IPS DF 4.7 (cell line): ENCODE measurements around the gene ASS1.

Experiments
- DNase-seq: peaks from one replicate; pipeline ENCODE4 v3.0.0-alpha.2; 2013; ENCODE audit warnings: low spot score; ENCODE audit errors: extremely low read depth

Gene ASS1

DNA sequence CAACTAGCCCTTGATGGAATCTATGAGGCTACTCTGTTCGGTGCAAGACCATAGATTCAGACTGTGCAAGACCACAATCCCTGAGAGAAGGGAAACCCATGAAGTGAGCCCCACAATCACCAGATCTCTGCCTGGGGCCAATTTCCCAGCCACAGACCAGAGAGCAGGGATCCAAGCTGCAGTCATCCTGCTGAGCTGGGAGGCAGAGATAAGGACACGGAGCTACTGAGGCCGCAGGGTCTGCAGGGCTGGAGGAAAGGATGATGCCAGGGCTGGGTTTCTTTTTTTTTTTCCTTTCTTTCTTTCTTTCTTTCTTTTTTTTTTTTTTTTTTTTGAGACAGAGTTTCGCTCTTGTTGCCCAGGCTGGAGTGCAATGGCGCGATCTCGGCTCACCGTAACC lies 86.9 kb downstream of the ASS1 start:
- no peak for DNase-seq

DNA sequence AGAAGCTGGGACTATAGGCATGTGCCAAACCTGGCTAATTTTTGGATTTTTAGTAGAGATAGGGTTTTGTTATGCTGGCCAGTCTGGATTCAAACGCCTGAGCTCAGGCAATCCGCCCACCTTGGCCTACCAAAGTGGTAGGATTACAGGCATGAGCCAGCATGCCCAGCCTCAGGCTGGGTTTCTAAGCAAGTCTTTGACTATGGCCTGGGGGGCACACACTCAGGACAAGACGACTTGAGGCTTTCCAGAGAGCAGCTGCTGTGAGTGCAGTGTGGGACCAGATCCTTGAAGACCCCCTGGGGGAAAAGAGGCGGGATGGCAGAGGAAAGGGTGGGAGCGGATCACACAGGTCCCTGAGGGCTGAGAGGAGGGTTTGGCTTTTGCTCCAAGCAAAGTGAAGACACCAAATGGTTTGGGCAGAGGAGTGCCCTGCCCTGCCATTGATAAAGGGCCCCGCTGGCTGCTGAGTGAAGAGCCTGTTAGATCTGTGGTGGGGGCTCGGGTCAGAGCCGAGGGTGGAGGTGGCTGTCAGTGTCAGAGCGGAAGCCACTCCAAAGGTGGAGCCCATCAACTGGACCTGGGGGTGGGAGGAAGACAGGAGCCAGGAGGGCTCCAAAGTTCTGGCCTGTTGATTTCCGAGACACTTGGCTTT lies 87.8 kb downstream of the ASS1 start:
- DNase-seq: no peak

GRCh38 chr9:130535818-130536521 lies 91.2 kb downstream of the ASS1 start:
- DNase-seq: no peak

DNA sequence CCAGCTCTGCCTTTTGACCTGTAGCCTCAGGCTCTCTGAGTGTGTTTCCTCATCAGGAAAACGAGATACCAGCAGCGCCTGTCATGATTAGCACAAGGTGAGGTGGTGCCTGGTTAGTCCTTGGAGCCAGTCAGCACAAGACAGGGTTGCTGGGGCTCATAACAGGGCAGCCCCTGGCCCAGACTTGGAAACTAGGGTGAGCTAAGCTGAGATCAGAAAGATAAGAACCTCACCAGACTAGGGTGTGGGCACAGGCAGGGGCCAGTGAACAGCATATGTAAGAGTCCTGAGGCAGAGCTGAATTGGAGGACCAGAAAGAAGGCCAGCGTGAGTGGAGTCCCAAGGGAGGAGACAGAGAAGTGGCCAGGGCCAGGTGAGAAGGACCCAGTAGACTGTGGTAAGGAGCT lies 91.9 kb downstream of the ASS1 start:
- no peak for DNase-seq

DNA sequence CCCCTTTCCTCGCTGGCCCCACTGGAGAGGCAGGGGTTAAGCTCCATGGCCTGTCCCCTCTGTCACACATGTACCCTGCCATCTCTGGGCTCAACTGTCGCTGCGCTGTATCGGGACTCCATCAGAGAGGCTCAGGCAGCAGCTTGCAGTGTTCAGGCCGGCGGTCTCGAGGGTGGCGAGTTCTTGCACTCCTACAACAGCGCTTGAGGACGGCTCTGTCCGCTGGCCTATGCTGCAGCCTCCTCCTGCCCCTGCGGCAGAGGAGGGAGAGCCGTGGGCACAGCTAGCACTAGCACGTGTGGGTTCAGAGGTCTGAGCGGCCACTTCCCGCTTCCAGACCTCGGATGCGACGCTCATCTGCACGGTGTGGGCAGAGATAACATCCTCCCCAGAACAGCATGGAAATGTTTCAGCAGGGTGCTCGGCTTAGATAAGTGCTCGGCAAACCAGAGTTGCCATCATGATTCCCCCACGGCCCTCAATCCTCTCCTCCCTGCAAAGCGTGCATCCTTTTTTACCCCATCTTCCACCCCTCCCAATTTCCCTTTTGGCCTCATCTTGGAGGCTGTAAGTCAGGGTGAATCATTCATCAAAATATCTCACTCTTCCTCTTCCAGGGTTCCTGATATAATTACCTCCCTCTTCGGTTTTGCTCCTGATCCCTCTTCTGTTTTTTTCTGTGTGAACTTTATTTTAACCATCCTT lies 92.7 kb downstream of the ASS1 start:
- DNase-seq: no peak

- no peak for DNase-seq
Measured at GRCh38 chr9:130539420-130540223, 94.9 kb downstream of the ASS1 start.

DNA sequence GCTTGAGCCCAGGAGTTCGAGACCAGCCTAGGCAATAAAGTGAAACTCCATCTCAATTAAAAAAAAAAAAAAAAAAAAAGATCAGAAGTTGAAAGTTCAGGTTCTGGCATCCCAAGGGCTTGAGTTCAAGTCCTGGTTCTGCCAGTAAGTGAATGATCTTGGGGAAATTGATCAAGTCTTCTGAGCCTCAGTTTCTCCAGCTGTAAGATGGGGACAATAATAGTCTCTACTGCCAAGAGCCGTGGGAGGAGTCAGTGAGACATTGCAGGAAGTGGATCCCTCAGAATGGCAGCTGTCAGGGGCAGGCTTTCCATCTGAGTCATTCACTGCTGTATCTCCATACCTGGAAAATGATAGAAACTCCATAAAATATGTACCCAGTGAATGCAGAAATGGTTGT lies 96.8 kb downstream of the ASS1 start:
- DNase-seq: no peak

GRCh38 chr9:130542038-130542437 lies 97.3 kb downstream of the ASS1 start:
- DNase-seq: no peak

DNA sequence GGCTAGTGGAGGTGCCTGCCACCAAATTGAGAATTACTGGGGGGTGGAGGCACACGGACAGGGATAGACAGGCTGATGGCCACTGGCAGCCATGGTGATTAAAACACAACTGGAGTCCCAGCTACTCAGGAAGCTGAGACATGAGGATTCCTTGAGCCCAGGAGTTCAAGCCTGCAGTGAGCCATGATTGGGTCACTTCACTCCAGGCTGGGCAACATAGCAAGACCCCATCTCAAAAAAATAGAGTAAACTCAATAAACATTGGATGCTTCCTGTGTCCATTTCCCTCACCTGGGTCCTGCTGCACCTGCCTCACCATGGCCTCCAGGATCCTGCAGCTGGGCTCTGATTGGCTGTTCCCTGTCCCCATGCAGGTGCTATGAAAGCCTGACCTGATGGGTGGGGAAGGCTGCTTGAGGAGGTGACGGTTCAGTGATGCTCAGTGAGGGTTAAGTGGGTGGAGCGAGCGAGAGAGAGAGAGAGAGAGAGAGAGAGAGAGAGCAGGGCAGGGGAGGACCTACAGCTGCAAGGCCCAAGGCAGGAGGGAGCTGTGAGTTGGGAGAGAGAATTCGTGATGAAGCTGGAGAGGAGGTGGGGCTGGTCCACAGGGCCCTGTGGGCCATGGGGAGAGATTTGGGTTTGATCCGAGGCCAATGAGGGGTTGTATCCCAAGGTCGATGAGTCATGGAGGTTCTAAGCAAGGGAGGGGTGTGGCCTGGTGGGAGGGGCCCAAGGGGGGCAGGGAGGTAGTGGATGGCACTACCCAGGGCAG lies 97.9 kb downstream of the ASS1 start:
- DNase-seq: no peak

DNA sequence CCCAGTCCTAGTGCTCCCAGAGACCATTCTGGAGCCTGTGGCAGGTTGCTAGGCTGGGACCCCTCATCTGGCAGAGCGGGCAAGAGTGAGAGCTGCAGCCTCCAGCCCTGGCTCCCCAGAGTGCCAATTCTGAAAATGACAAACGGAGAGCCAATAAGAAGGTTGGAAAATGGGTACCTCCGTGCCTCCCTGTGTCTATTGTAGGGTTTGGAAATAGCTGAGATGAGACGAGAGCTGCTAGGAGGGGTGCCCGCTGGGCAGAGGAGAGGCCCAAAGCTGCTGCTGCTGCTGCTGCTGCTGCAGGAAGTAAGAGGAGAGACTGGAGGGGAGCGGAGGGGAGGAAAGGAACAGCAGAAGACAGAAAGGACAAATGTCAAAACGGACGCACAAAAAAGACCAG lies 98.6 kb downstream of the ASS1 start:
- DNase-seq: no peak

DNA sequence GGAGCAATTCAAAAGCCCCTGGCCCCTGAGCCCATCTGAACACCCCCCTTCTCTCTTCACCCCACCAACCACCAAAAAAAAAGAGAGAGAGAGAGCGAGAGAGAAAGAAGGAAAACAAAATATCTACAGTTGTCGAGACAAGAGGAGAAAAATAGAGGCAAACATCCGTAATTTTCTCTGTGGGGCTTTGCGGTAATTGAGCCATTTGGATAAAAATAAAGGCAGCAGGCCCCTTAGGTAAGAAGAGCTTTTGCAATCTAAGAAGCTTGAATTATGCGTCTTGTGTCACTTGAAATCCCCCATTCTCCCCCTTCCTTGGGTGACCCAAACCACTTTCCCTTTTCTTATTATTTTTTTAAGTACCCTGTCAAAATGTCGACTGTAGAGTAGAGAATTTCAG lies 99.1 kb downstream of the ASS1 start:
- DNase-seq: no peak

- DNase-seq: no peak
Measured at GRCh38 chr9:130544364-130544763, 99.6 kb downstream of the ASS1 start.

DNA sequence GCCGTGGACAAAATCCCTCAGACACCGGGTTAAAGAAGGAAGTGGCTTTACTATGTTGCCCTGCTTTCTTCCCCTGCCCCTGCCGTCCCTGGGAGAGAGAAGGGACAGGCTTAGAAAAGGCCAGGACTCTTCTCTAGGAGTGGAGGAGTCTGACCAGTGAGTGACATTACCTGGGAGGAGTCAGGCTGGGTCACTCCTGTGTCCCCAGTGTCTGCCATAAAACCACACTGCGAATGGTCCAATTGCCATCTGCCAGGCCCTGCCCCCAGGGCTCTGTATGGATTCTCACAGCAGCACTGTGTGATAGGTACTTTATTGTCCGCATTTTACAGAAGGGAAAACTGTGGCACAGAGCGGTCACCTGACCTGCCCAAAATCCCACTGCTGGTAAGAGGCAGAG lies 103.3 kb downstream of the ASS1 start:
- no peak for DNase-seq

GRCh38 chr9:130549093-130549735 lies 104.5 kb downstream of the ASS1 start:
- no peak for DNase-seq
